ENCODE data around the gene COPG1. TPM values are rescaled to one million over a fixed set of nuclear protein-coding genes. Genes with fewer than 3 reads are reported as not detected.

Gene COPG1
- total and polyA plus RNA-seq, 9 of the 15 experiments (the other 6 are each of a cell fraction or from before 2014, with no cell fraction given), result 40.3 to 105 (median 62.4) TPM

DNA sequence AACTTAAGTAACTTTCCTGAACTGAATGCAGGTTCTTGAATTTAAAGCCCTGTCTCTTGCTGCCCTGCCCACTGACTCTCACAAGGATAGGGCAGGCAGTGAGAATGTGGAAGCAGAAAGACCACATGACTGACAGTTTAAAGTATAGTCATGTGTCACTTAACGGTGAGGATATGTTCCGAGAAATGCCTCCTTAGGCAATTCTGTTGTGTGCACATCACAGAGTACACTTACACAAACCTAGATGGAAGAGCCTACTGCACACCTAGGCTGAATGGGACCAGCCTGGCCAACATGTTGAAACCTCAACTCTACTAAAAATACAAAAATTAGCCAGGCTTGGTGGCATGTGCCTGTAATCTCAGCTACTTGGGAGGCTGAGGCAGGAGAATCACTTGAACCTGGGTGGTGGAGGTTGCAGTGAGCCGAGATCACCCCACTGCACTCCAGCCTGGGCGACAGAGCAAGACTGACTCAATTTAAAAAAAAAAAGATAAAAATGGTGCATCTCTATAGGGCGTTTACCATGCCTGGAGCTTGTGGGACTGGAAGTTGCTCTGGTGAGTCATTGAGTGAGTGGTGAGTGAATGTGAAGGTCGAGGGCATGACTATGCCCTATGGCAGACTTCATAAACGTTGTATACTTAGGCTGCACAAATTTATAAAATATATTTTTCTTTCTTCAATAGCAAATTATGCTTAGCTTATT, 18.9 kb upstream of the COPG1 start (continued):
- TF ChIP-seq PCBP1 (IDR thresholded peaks at IDR 0.05; ENCODE audit: low read depth, low read length, poor library complexity, severe bottlenecking) (no peak), ILF3 (IDR thresholded peaks at IDR 0.05; ENCODE audit: borderline replicate concordance) (no peak), E2F4 (CRISPR knock-in tag; IDR thresholded peaks at IDR 0.05; ENCODE audit: low read depth) (no peak)
- TF ChIP-seq, protein P1, sequence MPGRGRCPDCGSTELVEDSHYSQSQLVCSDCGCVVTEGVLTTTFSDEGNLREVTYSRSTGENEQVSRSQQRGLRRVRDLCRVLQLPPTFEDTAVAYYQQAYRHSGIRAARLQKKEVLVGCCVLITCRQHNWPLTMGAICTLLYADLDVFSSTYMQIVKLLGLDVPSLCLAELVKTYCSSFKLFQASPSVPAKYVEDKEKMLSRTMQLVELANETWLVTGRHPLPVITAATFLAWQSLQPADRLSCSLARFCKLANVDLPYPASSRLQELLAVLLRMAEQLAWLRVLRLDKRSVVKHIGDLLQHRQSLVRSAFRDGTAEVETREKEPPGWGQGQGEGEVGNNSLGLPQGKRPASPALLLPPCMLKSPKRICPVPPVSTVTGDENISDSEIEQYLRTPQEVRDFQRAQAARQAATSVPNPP (IDR thresholded peaks at IDR 0.05; ENCODE audit: borderline replicate concordance, insufficient read depth, insufficient read length), result no peak
- TF ChIP-seq, protein P2, sequence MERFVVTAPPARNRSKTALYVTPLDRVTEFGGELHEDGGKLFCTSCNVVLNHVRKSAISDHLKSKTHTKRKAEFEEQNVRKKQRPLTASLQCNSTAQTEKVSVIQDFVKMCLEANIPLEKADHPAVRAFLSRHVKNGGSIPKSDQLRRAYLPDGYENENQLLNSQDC (CRISPR knock-in tag; IDR thresholded peaks at IDR 0.05), result no peak

All from K562 (cell line).